Right lobe of liver (tissue), 4 donors: ENCODE results near the gene BCAN.
A peak's percentile ranks its signal among the peaks of the same experiment; 100 is the strongest.

Experiments used
- CTCF ChIP-seq, 4 donors: fragments of 200-600 bp in 3 of 4; fragments of 450-650 bp in 1 of 4; IDR thresholded peaks; one replicate each; pipeline versions ENCODE4 v1.5.1 to v1.8.0; 2016 to 2022; ENCODE audit warnings: antibody characterized with exemption in 4 of 4, mild to moderate bottlenecking in 2 of 4
- POLR2A ChIP-seq: fragments of 450-650 bp; IDR thresholded peaks from one replicate; pipeline ENCODE4 v1.6.1; 2017; ENCODE audit warnings: antibody characterized with exemption, mild to moderate bottlenecking
- donor health status: DM: no; HTN: no; CAD: no.
- donor health status: DM: no; HTN: no; CAD: no.
- donor health status: DM: no; HTN: yes; CAD: no.

GRCh38 chr1:156677616-156678596 lies 36.0 kb downstream of the BCAN start:
- peak; percentile 65 to 76 (median 69) for TF ChIP-seq CTCF (IDR thresholded peaks at IDR 0.05)
- no peak for TF ChIP-seq POLR2A
